GM19438 (cell line): Measurements from ENCODE around the gene MC1R.
A peak's percentile ranks its signal among the peaks of the same experiment; 100 is the strongest.
"Not testable (repeated sequence)": the region's sequence is repeated elsewhere in the genome, so short reads cannot be mapped to it uniquely, and the experiment has no call there.

Source experiments
- ATAC-seq: cut with Tn5 transposase; IDR thresholded peaks from one replicate; pipeline ENCODE4 v1.9.1; 2021; ENCODE audit warnings: low read depth; ENCODE audit not compliant: unreplicated experiment

The MC1R gene

DNA sequence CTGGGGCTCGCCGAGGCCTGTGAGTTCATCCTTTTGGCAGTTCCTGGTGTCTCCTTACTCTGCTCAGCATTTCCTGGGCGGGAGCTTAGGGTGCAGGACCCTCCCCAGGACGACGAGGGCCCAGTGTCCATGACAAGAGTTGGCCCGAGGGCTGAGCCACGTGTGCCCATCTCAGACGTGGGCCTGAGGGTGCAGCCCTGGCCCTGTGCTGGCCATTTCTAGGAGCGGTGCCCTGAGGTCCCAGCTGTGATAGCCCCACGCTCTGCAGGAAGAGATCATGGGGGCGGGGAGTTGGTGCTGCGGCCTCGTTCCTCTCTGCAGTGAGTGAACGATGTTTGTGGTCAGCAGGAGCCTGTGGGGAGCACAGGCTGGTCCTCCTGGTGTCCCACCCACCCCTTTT is 6.0 kb upstream of the MC1R start:
- ATAC-seq = no peak

DNA sequence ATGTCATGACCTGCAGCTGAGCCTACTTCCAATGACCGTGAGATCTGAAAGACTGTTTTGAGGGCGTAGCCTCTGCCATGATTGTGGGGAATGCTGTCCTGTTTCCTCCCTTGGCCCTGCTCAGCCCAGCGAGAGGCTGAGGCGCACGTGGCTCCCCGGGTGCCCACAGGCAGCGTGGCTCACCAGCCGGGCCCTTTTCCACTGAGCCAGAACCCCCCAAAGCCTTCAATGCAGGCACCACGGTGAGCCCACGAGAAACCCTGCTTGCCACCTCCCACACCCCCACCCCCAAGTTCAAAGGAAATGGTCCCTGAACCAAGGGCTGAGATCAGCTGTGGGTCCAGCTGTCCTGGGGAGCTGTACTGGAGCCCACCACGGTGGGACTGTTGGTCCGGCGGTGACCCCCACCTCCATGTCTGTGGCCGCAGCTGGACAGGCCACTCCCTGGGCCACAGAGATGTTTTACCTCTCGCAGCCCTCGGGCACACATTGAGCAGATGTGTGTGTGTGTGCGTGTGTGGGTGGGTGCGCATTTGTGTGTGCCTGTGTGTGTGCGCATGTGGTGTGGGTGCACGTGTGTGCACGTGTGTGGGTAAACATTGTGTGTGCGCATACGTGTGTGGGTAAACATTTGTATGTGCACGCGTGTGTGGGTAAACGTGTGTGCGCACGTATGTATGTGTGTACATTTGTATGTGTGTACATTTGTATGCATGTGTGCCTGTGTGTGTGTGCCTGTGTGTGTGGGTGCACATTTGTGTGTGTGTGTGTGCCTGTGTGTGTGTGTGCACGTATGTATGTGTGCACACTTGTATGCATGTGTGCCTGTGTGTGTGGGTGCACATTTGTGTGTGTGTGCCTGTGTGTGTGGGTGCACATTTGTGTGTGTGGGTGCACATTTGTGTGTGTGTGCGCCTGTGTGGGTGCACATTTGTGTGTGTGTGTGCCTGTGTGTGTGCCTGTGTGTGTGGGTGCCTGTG is 5.0 kb upstream of the MC1R start:
- ATAC-seq = no peak

- ATAC-seq = not testable (repeated sequence)
Measured at GRCh38 chr16:89914642-89915285, 3.9 kb upstream of the MC1R start.

GRCh38 chr16:89915303-89916232 is 3.1 kb upstream of the MC1R start:
- no peak for ATAC-seq

- ATAC-seq = peak; percentile 79
Measured at GRCh38 chr16:89917773-89918452, 749 bp upstream of the MC1R start.

DNA sequence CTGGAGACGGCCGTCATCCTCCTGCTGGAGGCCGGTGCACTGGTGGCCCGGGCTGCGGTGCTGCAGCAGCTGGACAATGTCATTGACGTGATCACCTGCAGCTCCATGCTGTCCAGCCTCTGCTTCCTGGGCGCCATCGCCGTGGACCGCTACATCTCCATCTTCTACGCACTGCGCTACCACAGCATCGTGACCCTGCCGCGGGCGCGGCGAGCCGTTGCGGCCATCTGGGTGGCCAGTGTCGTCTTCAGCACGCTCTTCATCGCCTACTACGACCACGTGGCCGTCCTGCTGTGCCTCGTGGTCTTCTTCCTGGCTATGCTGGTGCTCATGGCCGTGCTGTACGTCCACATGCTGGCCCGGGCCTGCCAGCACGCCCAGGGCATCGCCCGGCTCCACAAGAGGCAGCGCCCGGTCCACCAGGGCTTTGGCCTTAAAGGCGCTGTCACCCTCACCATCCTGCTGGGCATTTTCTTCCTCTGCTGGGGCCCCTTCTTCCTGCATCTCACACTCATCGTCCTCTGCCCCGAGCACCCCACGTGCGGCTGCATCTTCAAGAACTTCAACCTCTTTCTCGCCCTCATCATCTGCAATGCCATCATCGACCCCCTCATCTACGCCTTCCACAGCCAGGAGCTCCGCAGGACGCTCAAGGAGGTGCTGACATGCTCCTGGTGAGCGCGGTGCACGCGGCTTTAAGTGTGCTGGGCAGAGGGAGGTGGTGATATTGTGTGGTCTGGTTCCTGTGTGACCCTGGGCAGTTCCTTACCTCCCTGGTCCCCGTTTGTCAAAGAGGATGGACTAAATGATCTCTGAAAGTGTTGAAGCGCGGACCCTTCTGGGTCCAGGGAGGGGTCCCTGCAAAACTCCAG is 1.1 kb downstream of the MC1R start:
- ATAC-seq = no peak

- no peak for ATAC-seq
Measured at GRCh38 chr16:89920723-89921122, 2.1 kb downstream of the MC1R start.

GRCh38 chr16:89921131-89921701 is 2.6 kb downstream of the MC1R start:
- no peak for ATAC-seq

DNA sequence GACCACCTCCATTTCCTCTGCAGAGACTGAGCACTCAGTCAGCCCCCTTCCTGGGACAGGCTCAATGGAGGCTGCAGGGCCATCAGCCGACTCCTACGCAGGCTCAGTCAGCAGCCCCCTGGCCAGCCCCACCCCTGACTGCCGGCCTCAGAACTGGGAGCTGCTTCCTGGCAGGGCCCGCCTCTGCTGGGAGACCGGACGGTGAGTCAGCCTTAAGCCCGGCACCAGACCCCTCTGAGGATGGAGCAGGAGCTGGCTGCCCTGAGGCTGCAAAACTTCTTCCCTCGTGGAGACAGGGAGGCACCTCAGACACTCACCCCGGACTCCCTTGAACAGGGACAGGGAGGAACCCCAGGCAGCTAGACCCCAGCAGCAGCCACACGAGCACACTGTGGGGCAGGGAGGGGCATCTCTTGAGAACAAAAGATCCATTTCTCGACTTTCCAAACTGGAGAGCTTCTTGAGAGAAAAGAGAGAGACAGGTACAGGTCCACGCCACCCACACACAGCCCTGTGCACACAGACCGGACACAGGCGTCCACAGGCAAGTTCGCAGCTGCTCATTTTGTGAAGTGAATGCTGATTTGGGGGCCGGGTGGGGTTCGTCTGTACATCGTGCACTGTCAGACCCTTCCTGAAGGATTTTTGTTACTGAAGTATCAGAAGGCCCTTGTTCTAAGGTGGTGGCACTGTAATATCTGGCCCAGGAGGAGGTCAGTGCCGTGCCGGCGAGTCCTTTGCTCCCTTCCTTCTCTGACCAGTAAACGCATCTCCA is 3.2 kb downstream of the MC1R start:
- ATAC-seq = no peak

GRCh38 chr16:89922477-89922883 is 3.8 kb downstream of the MC1R start:
- ATAC-seq = no peak

DNA sequence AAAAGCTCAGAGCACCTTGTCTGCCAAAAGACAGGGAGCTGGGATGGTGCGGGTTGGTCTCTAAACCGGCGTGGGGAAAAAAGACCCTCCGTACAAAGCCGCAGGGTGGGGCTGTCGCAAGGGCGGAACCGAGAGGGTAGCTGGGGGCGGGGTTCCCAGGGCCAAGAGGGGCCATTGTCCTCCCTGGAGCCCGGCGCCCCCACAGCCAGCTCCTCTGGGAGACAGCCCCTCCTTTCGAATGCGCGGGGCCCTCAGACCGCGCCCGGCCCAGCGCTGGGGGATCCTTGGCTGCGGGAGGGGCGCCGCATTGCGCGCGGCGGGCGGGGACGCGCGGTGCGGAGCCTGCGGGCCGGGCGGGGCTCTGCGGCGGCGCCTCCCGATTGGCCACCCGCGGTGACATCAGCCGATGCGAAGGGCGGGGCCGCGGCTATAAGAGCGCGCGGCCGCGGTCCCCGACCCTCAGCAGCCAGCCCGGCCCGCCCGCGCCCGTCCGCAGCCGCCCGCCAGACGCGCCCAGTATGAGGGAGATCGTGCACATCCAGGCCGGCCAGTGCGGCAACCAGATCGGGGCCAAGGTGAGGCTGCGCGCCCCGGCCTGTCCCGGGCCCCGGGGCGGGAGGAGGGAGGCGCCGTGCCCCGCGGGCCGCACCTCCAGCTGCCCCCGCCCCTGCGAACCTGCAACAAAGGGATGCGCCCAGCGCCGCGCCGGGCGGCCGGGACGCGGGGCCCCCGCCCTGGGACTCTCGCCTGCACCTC is 4.4 kb downstream of the MC1R start, which contains the start of gene TUBB3:
Gene TUBB3 (plus strand): TSS at position 459 of the 756 bp plus-strand sequence. CDS start 60 bp downstream, at position 519.
- ATAC-seq = no peak

GRCh38 chr16:89923640-89924296 is 5.1 kb downstream of the MC1R start:
- ATAC-seq = no peak

DNA sequence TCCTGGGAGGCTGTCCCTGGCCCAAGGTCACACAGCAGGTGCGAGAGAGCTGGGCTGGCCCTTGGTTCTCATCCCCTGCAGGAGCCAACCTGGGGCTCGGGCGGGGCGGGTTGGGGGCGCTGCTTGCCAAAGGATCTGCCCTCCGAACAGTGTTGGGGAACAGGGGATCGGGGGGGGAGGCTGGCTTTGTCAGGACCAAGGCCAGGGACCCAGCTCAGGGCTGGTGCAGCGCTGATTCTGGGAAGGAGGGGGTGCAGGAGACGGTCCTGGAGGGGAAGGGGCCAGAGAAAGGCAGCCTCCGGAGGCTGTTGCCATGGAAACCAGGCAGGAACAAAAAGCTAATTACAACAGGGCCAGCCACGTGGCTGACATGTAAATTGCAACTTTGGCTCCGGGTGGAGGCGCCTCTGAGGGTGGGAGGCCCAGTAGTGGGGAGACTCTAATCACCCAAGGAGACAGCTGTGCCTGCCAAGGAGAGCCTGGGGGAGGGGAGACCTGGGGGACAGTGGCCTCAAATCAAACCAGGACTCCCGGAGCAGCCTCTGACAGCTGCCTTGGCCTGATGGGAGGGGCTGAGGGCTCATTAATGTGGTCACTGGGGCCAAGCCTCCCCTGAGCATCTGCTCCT is 5.7 kb downstream of the MC1R start:
- ATAC-seq = no peak

DNA sequence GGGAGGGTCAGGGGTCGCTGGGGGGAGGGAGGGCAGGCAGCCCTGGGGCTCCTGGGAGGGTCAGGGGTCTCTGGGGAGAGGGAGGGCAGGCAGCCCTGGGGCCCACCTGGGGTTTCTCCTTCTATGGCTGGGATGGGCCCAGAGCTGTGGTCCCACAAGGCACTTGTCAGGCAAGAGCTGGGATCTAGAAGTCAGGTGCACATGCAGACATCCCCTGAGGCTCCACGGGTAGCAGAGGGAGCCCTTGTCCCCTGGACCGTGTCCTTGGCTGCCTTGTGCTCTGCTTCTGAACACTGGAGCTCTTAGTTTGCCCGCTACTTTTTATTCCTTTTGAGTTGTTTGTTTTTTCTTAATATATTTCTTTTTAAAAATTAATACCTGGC is 6.3 kb downstream of the MC1R start:
- ATAC-seq = no peak

- ATAC-seq = no peak
Measured at GRCh38 chr16:89925596-89926079, 7.0 kb downstream of the MC1R start.

DNA sequence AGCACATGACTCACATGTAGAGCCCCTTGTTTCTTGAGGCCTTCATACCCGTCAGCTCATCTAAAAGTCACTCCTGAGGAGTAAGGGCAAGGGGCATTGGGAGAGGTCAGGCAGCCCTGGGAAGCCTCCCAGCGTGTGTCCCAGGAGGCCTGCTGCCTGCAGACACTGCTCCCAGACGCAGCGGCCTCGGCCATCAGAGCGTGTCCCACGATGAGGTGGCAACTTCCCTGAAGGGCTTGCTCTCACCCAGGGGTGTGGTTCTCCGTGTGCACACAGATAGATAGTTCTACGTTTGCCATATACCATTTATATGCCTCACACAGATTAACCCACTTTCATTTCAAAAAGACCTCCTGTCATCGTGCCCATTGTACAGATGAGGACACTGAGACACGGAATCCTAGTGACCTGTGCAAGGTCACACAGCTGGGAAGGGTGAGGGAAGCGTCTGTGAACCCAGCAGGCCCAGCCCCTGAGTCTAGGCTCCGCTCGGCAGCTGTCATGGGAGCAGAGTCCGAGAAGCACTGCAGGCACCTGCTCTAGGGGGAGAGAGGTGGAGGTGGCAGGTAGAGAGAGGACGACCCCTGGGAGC is 12.7 kb downstream of the MC1R start:
- ATAC-seq = no peak
